EL (cell line): ENCODE results near the gene TRIO.

Experiments
- DNase-seq: peaks from one replicate; pipeline ENCODE4 v3.0.0-alpha.2; 2016

TRIO gene

DNA sequence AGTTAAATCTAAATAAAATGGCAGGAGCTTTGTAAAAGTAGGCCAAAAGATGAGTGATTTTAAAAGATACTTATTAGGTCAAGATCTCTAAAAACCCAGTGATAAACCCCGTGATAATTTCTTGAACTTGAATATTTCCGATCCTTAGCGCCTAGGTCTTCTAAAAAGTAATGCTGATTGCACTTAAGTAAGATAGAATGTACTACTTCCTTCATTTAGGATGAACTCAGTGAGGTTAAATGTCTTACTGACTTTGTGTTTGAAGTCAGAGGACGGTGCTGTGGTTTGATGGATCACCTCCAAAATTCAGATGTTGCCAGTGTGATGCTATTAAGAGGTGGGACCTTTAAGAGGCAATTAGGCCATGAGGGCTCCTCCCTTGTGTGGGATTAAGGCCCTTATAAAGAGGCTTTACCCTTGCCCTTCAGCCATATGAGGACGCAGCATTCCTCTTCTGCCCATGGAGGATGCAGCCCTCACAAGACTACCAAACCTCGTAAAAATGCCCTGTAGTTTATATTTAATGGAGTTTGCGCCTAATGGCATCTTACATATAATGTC, 130.1 kb downstream of the TRIO start:
- DNase-seq = no peak

DNA sequence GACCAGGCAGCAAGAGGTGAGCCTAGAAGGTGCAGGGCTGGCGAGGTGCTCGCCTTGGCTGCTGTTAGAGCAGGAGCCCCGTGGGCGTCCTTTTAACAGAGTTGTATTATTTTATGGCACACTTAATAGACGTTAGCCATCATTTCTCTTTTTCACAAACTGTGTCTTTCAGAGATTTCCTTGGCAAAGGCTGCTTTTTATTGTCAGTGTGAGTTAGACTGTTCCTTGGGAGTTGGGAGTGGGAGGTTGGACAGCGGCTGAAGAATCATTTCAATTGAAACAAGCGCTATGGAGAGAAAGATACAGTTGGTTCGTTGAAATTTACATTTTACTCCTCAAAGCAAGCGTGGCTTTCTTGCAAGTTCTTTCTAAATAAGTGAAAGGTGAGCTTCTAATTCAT, 133.2 kb downstream of the TRIO start:
- DNase-seq = no peak

DNA sequence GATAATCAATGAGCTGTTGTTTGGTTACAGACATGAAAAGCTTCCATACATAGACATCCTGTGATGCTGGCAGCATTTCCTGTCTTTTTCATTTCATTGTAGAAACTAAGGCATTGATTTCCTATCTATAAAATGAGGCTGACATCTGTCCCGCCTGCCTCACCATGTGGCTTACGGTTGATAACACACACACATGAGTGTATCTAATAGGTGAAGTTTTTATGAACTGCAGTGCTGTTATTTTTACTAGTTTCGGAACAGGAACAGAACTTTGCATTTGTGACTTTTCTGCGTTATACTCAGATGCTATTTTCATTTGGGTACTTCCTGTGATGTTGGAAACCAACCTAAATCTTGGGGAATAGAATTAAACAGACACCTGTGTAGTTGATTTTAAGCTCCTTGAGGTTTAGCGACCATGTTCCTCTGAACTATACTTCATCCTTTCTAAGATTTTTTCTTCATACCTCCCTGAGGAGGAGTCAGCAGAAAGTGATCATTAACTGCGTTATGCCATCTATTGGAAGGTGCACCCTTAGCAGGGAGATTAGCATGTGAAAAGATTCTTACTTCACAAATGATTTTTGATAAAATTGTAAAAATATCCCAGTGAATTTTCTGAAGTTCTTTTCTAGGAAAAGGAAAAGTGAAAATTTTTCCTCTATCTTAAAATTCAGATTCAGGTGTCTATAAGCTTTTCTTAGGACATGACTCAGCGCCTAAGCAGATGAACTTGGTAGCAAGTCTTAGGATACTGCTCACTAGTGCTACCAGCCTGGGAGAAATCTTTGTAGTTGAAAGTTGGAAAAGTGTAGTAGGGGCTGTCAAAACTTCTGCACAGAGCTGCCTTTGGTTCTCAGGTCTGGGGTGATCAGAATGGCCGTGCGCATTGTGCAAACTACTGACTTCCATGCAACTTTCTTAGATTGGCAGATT, 134.5 kb downstream of the TRIO start:
- DNase-seq = no peak

DNA sequence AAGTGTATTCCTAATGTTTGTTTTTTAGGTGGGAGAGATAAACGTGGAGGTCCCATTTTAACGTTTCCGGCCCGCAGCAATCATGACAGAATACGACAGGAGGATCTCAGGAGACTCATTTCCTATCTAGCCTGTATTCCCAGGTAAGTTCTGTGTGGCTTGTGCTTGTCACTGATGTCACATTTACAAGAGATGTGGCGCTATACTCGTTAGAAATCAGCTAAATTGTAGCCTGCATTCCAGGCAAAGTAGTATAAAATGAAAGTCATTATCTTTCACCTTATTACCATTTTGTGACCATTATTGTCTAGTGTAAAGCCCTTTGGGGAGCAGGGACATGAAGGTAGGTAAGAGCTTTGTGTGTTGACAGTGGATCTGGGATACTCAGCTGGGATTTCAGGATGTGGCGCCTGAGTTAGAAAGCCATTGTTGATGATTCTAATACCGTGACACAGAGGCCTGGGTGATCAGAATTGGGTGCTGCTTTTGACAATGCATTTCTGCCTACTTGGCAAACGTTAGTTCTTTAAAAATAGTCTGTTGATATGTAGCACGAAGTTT, 137.2 kb downstream of the TRIO start:
- DNase-seq = no peak

DNA sequence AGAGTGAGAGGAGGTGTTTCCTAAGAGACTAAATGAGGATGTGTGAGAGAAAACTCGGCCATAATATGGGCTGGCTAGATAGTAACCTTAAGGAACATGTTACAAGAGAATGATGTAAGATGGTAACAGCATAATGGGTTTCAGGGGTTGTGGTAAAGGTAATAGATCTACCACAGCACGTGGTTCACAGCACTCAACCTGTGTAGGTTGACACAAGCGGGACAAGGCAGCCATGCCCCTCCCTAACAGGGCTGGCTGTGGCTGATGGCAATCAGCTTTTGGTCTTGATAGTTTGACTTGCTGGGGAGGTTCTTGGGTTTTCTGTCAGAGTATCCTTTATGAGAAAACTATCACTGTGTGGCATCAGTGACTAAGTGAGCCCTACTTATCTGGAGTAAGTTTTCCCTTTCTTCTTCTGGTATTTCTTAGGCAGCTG, 138.6 kb downstream of the TRIO start:
- DNase-seq = no peak

DNA sequence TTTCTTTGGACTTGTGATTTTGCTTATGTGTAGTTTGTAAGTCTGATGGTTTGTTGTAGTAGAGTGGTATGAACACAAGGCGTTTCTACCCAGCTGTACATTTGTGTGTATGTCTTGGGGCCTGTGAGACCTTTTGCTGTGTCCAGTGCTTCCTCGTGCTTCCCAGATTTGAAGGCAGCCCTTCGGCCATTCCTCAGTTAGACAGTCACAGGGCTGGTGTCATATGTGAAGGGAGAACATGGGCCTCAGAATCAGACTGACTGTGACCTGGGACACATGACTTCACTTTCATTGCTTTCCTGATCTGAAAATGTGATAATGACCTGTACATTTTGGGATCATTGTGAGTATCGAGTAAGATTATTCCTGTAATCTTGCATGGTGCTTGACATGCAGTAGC, 140.0 kb downstream of the TRIO start:
- no peak for DNase-seq

DNA sequence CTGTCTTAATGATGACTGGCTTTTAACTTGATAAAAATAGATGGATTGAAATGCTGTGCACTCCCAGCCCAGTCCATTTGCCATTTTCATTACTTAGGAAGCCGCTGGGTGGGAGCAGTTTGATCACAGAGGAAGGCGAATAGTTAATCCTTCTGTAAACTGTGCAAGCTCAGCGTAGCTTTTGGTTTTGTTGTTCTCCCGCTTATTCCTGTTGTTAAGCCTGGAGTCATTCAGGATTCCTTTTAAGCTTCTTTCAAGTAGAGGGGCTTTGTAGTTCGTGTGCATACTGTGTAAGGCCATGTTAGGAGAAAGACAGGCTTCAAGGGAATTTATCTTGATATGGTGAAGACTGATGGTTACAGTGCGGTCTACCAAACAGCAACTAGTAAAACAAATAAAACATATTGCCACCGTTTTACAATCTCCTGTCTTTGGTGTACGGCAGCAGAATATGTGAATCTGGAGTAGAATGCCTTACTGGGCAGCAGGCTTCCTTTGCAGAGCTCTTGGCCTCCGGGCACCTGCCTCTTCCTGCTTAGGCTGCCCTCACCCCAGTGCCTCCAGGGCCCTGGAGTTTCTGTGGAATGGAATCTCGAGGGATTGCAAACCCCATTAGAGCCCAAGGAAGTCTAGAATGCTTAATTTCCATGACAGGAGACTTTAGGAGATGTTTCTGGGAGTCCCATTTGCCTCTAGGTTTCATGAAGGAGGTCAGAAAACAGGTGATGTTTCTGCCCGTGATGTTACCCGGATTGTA, 141.4 kb downstream of the TRIO start:
- DNase-seq = no peak

DNA sequence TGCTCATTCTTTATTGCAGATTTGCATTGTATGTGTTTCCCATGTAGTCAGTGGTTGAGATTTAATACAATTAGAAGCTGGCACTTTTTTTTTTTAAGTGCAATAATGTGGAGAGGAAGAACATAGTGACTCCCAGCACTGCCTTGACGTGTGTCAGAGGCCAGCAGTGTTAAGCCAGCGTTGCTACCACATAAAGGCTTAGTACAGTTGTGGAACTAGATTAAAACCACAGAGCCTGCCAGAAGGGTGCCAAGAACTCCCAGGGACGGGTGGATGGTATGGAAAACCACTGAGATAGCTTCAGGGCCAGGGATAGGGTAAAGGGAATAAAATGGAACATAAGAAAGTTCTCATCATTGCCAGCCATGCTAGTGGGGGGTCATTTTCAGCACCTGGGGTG, 142.9 kb downstream of the TRIO start:
- DNase-seq = no peak

DNA sequence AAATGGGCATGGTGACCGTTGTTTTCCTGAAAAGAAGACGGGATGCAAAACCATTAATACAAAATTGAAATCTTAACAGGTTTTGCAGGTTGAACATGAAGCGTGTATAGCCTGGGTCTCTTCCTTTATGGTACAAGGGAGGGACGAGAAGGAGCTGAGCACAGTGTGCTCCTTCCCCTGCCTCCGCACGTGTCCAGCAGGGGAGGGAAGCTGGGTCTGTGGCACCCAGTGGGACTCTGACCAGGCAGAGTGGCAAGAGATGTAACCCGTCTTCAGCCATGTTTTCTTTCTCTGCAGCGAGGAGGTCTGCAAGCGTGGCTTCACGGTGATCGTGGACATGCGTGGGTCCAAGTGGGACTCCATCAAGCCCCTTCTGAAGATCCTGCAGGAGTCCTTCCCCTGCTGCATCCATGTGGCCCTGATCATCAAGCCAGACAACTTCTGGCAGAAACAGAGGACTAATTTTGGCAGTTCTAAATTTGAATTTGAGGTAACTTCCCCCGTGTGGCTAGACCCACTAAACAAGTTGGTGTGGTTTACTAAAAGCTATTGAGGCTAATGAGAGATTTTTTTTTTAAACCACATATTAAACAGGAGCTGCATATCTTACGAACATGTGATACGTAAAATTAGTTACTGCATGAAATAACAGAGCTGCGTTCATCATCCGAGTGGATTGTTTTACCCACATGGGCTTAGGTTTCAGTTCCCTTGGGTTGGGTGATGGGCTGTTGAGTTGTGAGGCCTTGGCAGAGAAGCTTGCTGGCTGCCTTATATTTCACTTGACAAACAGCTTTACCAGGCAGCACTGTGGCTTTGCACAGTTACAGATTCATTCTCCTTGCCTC, 143.7 kb downstream of the TRIO start:
- DNase-seq = no peak

DNA sequence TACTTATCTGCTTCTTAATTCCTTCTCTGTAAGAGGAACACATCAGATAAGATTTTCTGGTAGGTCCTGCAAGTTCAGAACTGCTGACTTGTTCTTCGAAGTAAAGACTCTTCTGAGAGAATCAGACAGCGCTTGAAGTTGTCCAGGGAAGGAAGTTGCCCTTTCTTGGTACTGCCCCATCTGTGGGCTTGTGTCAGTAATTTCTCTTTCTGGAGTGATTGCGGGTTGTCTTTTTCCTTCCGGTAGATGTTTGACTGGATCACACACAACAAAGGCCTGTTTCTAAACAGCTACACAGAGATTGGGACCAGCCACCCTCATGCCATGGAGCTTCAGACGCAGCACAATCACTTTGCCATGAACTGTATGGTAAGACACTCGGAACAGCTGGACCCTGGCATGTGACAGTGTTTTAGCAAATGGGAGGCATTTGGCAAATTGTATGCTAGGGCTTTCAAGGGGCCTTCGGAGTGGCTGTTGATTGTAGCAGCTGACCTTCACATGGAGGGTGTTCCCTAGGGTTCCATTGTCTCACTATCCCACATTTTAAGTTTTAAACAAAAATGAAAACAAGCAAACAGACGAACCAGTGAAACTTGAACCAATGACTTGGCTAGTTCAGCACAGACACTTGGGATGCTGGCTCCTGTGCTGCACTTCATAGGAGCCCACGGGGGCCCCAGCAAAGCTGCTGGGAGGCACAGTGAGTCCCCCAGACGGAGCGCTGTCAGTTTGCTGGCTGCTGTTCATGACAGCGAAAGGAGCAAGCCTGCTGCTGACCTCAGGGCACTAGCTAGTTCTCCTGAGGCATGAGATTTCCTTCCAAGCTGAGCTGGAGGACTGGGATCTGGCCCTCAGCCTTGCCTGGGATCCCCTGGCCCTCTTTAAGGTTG, 149.9 kb downstream of the TRIO start:
- DNase-seq = no peak

DNA sequence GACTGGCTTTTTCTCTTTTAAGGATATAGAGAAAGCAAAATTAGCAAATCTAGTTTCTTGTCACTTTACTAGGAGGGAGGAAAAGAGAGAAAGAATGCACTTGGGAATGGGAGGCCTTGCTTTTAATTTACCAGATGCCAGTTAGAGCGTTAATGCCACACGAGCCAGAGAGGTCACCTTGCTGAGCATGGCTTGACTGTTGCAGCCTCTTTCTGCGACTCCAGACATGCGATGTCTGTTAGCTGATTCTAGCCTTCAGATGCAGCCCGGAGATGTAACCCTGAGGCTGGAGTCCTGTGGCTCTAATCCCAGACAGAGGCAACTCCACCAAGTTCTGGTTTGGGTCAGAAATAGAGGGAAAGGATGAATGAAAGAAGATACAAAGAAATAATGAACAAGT, 152.5 kb downstream of the TRIO start:
- DNase-seq = no peak

DNA sequence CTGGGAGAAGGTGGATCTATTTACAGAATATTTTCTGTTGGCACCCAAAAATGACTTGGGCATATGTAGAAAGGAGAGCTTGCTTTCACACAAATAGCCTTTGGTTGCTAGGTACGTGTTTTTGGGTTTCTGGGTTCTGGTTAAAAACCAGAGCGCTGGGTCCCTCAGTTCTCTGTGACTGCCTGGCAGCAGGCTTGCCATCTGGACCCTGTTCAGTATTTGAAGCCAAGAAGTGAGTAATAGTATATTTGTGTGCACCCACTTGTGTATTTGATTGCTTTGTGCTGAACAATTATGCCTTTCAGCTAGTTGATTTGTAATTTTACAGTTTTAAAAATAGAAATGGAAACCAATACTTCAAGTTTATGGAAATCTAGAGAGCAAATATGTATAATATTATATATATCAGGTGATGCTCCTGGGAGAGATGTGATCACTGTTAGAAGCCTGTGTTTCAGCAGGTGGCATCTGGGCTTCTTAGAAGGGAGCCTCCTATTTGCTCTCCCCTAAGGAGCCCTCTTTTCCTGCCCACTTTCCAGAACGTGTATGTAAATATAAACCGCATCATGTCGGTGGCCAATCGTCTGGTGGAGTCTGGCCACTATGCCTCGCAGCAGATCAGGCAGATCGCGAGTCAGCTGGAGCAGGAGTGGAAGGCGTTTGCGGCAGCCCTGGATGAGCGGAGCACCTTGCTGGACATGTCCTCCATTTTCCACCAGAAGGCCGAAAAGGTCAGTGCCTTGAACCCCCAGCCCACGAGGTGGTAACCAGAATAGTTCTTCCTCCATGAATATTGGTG, 153.6 kb downstream of the TRIO start:
- DNase-seq = no peak

DNA sequence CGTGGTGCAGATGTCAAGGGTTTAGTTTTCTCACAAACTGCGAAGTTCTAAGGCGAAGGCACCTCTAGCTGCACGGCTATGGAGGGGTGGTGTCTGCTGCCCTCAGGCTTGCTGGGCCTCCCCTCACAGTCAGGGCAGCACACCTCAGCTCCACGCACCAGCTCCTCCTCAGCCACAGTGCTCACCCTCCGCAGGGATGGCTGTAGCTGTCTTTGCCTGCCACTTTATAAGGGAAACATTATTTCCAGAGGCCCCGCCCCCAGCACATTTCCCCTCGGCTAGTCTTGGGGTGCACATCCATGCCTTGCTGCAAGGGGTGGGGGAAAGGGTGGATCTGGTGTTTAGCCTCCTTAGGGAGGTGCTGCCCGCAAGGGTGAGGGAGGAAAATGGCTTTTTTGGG, 154.6 kb downstream of the TRIO start:
- DNase-seq = no peak

DNA sequence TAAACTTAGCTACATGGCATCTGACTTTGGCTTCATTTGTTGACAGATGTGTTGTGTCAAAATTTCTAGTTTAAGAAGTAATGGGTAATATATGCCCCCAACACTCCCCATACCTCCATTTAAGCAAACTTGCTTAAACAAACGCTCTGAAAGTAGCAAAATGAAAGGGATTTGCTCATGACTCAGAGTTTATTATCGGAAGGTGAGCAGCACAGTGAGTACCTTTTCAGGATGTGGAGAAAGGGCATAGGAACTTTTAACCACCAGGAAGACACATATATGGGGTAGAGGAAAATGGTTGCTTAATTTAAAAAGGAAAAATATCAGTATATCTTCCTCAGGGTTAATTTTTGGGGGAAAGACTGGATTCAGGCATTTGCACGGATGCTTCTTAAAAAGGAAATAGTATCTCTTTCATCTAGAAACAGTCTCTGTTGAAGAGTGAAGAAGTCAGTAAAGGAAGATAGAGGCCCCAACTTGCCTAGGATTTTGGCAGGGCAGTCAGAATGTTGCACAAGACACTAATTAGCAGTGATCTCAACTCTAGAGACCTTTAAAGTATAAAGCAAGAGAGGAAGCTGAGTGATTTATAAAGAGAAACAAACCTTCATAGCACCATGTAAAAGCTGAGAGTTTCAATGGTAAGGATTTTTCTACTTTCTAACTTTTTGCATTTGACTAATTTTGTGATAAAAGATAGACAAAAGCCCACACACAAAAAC, 155.1 kb downstream of the TRIO start:
- DNase-seq = peak; percentile 22

DNA sequence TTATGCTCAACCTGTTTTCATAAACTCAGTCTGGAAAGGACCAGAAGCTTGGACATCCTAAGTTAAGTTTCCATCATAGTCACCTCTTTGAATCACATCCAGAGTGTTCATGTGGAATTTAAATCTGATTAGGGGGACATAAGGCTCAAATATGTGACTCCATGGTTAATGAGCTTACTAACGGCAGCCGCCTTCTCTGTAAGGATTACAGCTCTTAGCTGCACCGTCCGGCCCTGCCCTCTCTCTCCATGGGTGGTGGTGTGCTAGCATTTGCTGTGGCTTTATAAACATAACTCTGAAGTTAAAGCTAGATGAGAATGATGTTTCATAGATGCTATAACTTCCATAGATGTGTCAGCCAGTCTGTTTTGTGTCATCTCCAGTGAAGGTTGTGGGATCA, 156.5 kb downstream of the TRIO start:
- DNase-seq = no peak

DNA sequence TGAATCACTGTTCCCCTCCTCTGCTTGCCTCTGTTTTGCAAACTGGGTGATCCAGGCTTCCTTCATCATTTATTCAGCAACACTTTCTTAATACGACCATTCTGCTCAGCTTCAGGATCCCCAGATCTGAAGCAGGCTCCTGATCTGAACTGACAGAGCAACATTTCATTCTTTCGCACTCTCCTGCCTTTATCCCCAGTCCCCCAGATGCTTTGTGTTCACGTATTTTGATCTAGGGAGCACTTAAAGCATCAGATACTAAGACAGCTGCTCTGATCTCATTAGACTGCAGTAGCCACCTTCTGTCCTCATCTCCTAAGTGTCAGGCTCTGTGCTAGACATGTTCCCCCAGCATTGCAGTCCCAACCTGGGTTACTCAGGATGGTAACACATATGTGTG, 158.0 kb downstream of the TRIO start:
- no peak for DNase-seq

DNA sequence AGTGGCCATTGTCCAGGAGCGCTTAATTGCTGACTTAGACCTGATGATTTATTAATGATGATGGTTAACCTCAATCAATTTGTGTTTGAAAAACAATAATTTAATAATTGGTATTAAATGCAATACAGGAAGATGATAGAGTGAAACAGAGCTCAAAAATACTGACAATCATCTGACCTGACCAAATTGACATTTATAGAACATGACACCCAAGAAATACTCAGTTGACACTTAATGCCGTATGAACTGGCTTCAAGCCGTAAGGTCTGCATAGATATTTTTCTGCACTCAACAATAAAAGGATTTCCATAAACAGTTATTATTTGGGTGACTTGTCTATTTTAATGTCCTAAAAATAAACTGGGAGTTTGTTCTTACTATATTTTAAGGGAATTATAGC, 159.2 kb downstream of the TRIO start:
- DNase-seq = no peak

DNA sequence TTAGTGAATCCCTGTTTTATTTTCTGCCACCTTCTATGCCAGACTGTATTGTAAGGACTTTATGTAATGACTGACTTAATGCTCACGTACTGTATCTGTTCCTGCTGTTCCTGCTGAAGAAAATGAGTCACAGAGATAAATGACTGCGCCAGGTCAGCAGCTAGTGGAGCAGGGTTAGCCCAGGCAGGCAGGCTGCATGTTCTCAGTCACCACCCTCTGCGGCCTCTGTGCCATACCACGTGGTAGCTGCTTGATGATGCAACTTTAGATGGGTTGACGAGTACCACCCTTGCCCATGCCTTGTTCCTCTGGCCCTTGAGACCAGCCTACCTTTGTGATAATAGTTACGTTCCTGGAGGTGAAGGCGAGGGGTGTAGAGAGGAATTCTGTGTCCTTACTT, 161.9 kb downstream of the TRIO start:
- peak; percentile 85 for DNase-seq

DNA sequence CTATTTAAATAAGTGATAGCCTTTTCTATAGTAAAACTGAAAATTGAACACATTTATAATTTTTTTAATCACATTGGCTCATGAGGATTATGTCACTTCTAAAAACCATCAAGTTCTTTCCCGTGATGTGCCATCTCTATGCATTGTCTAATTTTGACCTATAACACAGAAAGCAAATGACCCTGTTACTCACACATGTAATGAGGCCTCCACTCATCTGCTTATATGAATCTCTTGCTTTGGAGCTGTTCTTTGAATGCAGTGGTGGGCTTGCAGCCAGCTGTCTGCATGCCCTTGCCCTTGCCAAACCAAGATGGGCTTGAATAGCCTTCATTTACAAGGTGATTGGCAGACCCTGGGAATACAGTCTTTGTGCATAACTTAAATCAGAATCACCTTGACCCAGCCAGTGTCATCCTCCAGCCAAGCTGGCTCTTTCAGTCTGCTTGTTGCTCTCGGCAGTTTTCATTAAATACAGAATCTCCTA, 163.2 kb downstream of the TRIO start:
- no peak for DNase-seq
